Tibial nerve (tissue), 3 donors: ENCODE results near the gene SYT7.

Source experiments
- POLR2A ChIP-seq, 2 donors: fragments of 450-650 bp; IDR thresholded peaks; one replicate each; pipeline ENCODE4 v1.6.1; 2017; ENCODE audit warnings: antibody characterized with exemption in 2 of 2, mild to moderate bottlenecking in 2 of 2, moderate library complexity in 2 of 2
- TF ChIP-seq, protein P1 (sequence below), 5 experiments: fragments of 200-600 bp in 3 of 5; fragments of 450-650 bp in 2 of 5; sonication (generic) in 3 of 5; IDR thresholded peaks; one replicate each; pipeline ENCODE4 v1.5.1; 2016 to 2019; ENCODE audit warnings: antibody characterized with exemption in 5 of 5, mild to moderate bottlenecking in 3 of 5, moderate library complexity in 2 of 5

- no peak for TF ChIP-seq POLR2A (IDR thresholded peaks at IDR 0.05)
- TF ChIP-seq, protein P1, sequence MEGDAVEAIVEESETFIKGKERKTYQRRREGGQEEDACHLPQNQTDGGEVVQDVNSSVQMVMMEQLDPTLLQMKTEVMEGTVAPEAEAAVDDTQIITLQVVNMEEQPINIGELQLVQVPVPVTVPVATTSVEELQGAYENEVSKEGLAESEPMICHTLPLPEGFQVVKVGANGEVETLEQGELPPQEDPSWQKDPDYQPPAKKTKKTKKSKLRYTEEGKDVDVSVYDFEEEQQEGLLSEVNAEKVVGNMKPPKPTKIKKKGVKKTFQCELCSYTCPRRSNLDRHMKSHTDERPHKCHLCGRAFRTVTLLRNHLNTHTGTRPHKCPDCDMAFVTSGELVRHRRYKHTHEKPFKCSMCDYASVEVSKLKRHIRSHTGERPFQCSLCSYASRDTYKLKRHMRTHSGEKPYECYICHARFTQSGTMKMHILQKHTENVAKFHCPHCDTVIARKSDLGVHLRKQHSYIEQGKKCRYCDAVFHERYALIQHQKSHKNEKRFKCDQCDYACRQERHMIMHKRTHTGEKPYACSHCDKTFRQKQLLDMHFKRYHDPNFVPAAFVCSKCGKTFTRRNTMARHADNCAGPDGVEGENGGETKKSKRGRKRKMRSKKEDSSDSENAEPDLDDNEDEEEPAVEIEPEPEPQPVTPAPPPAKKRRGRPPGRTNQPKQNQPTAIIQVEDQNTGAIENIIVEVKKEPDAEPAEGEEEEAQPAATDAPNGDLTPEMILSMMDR (IDR thresholded peaks at IDR 0.05) = no peak
Observed at GRCh38 chr11:61497473-61497872, 83.4 kb downstream of the SYT7 start.
